GM23338 (cell line): ENCODE data around the gene GPR25. TPM values are rescaled to one million over a fixed set of nuclear protein-coding genes. Genes with fewer than 3 reads are reported as not detected.

ENCODE experiments used
- ATAC-seq: fragments of 200-7000 bp; cut with Tn5 transposase; 3 replicates; pipeline ENCODE4 v1.9.1; 2020
- DNase-seq: peaks from one replicate; pipeline ENCODE4 v3.0.0-alpha.2; 2015; ENCODE audit warnings: low spot score
- H2AFZ ChIP-seq: fragments of 200-600 bp; sonication (generic); 2 replicates; pipeline ENCODE4 v1.8.0; 2016; ENCODE audit warnings: antibody characterized with exemption, mild to moderate bottlenecking, moderate library complexity
- H3F3A ChIP-seq: fragments of 200-600 bp; sonication (generic); replicated peaks from 2 replicates; pipeline ENCODE4 v1.8.0; 2017; ENCODE audit warnings: antibody characterized with exemption, mixed run types, low read depth
- H3K27ac ChIP-seq: fragments of 200-600 bp; sonication (generic); 2 replicates; pipeline ENCODE4 v1.6.1; 2016; ENCODE audit warnings: low read depth
- H3K27me3 ChIP-seq: fragments of 200-600 bp; sonication (generic); 2 replicates; pipeline ENCODE4 v1.8.0; 2016; ENCODE audit warnings: mild to moderate bottlenecking, mixed run types, moderate library complexity; ENCODE audit not compliant: insufficient read depth
- H3K36me3 ChIP-seq: fragments of 200-600 bp; sonication (generic); 2 replicates; pipeline ENCODE4 v1.8.0; 2016; ENCODE audit warnings: mild to moderate bottlenecking; ENCODE audit not compliant: insufficient read depth
- H3K4me1 ChIP-seq: fragments of 200-600 bp; sonication (generic); 2 replicates; pipeline ENCODE4 v1.8.0; 2016; ENCODE audit warnings: mild to moderate bottlenecking, moderate library complexity; ENCODE audit not compliant: insufficient read depth
- H3K4me2 ChIP-seq: fragments of 200-600 bp; sonication (generic); 2 replicates; pipeline ENCODE4 v1.7.1; 2017; ENCODE audit warnings: mixed run types
- H3K4me3 ChIP-seq: fragments of 200-600 bp; sonication (generic); 2 replicates; pipeline ENCODE4 v1.6.1; 2016; ENCODE audit warnings: mixed run types
- H3K79me2 ChIP-seq: fragments of 200-600 bp; sonication (generic); replicated peaks from 2 replicates; pipeline ENCODE4 v1.8.0; 2017; ENCODE audit warnings: mild to moderate bottlenecking; ENCODE audit not compliant: insufficient read depth
- H3K9me2 ChIP-seq: fragments of 200-600 bp; sonication (generic); 2 replicates; pipeline ENCODE4 v1.8.0; 2017; ENCODE audit not compliant: insufficient read depth
- H4K20me1 ChIP-seq: fragments of 200-600 bp; sonication (generic); replicated peaks from 2 replicates; pipeline ENCODE4 v1.8.0; 2017; ENCODE audit warnings: mild to moderate bottlenecking; ENCODE audit not compliant: insufficient read depth
- H3K27ac Mint-ChIP-seq: 2 replicates; pipeline ENCODE4 v1.8.0; 2020; ENCODE audit warnings: inconsistent platforms, mild to moderate bottlenecking, moderate library complexity, mixed read lengths
- H3K27me3 Mint-ChIP-seq: 3 replicates; pipeline ENCODE4 v1.8.0; 2022; ENCODE audit warnings: low read depth, mild to moderate bottlenecking, moderate library complexity, mixed read lengths, inconsistent platforms; ENCODE audit not compliant: insufficient read depth, poor library complexity
- H3K36me3 Mint-ChIP-seq: 3 replicates; pipeline ENCODE4 v1.8.0; 2021; ENCODE audit warnings: low read depth, mild to moderate bottlenecking, inconsistent platforms, moderate library complexity, mixed read lengths
- H3K4me1 Mint-ChIP-seq: 3 replicates; pipeline ENCODE4 v1.8.0; 2020; ENCODE audit warnings: mild to moderate bottlenecking, inconsistent platforms, mixed read lengths
- H3K4me3 Mint-ChIP-seq: 3 replicates; pipeline ENCODE4 v1.8.0; 2021; ENCODE audit warnings: moderate library complexity, mild to moderate bottlenecking, inconsistent platforms, mixed read lengths
- H3K9me3 Mint-ChIP-seq: 3 replicates; pipeline ENCODE4 v1.8.0; 2020; ENCODE audit warnings: moderate library complexity, mild to moderate bottlenecking, inconsistent platforms, mixed read lengths
- CREB1 ChIP-seq: fragments of 250-450 bp; sonication (Bioruptor Pico); IDR thresholded peaks from 2 replicates; pipeline ENCODE4 v1.5.0; 2020; ENCODE audit warnings: low read depth, mild to moderate bottlenecking, moderate library complexity
- EZH2 ChIP-seq: fragments of 200-600 bp; sonication (generic); IDR thresholded peaks from one replicate; pipeline ENCODE4 v1.8.0; 2017; ENCODE audit warnings: antibody characterized with exemption, mild to moderate bottlenecking, low read depth; ENCODE audit not compliant: unreplicated experiment
- EZH2phosphoT487 ChIP-seq: fragments of 200-600 bp; sonication (generic); IDR thresholded peaks from one replicate; pipeline ENCODE4 v1.8.1; 2018; ENCODE audit warnings: antibody characterized with exemption; ENCODE audit not compliant: unreplicated experiment
- JUNB ChIP-seq: IDR thresholded peaks from one replicate; pipeline ENCODE4 v1.6.1; 2016; ENCODE audit warnings: antibody characterized with exemption; ENCODE audit not compliant: unreplicated experiment
- NANOG ChIP-seq: IDR thresholded peaks from 2 replicates; pipeline ENCODE4 v1.6.1; 2016; ENCODE audit warnings: antibody characterized with exemption, borderline replicate concordance
- POLR2AphosphoS5 ChIP-seq: IDR thresholded peaks from 2 replicates; pipeline ENCODE4 v1.6.1; 2016; ENCODE audit warnings: antibody characterized with exemption, low read depth
- STAT1 ChIP-seq: IDR thresholded peaks from one replicate; pipeline ENCODE4 v1.6.1; 2016; ENCODE audit warnings: antibody characterized with exemption; ENCODE audit not compliant: unreplicated experiment
- ZNF114 ChIP-seq: fragments of 250-450 bp; sonication (Bioruptor Pico); IDR thresholded peaks from 2 replicates; pipeline ENCODE4 v1.5.0; 2020; ENCODE audit warnings: mild to moderate bottlenecking, moderate library complexity
- ZNF331 ChIP-seq: fragments of 250-450 bp; sonication (Bioruptor Pico); IDR thresholded peaks from 2 replicates; pipeline ENCODE4 v1.5.0; 2020; ENCODE audit warnings: low read depth, mild to moderate bottlenecking, moderate library complexity
- polyA plus RNA-seq: library from polyadenylated mRNA; unstranded; fragments of >200 nt; fragmentation: Nextera tagmentation; extraction: Ambion mirVana; gene quantifications from 2 replicates; pipeline ENCODE4 v1.2.1, GENCODE V29; 2016
- total RNA-seq: library from RNA; depleted of rRNA; stranded (reverse); fragments of >200 nt; shearing (Covaris generic); gene quantifications from 2 replicates; pipeline ENCODE4 v1.2.3, GENCODE V29; 2014
- TF ChIP-seq, protein P1 (sequence below): IDR thresholded peaks from one replicate; pipeline ENCODE4 v1.6.1; 2018; ENCODE audit warnings: antibody characterized with exemption; ENCODE audit not compliant: unreplicated experiment
- TF ChIP-seq, protein P2 (sequence below): IDR thresholded peaks from 2 replicates; pipeline ENCODE4 v1.6.1; 2016; ENCODE audit warnings: antibody characterized with exemption
- TF ChIP-seq, protein P3 (sequence below), 2 experiments: fragments of 200-600 bp in 1 of 2; sonication (generic) in 1 of 2; conservative IDR thresholded peaks; 2 replicates each; pipeline versions ENCODE4 v1.5.1 to v1.6.1; 2016 to 2017; ENCODE audit warnings: antibody characterized with exemption in 2 of 2, low read depth in 2 of 2, mild to moderate bottlenecking in 2 of 2, moderate library complexity in 1 of 2
- TF ChIP-seq, protein P4 (sequence below): fragments of 250-450 bp; sonication (Bioruptor Pico); IDR thresholded peaks from 2 replicates; pipeline ENCODE4 v1.5.0; 2020; ENCODE audit warnings: mild to moderate bottlenecking, moderate library complexity

The GPR25 gene
- total and polyA plus RNA-seq, 2 experiments from 2014 or later: not detected

DNA sequence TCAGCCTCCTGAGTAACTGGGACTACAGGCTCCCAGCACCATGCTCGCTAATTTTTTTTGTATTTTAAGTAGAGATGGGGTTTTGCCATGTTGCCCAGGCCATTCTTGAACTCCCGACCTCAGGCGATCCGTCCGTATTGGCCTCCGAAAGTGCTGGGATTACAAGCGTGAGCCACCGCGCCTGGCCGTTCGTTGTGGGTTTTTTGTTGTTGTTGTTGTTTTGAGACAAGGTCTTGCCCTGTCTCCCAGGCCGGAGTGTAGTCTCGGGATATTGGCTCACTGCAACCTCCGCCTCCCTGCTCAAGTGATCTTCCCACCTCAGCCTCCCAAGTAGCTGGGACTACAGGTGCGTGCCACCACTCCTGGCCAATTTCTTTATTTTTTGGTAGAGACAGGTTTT is 17.2 kb downstream of the GPR25 start:
- Histone ChIP-seq H3K4me3 (no peak overlapping the region), H3K4me2 (0 out of 2 replicates have a peak overlapping the region, but pooled peaks have one; percentile 95), H3K27me3 (no peaks in the 10 kb centered on the region), H4K20me1 (no peaks in the 10 kb centered on the region; the same call in 1 of the 2 replicates), H3F3A (0 out of 2 replicates have a peak, but pooled peaks cover 9% of the 10 kb centered on the region), H3K79me2 (peaks cover 31% of the 10 kb centered on the region), H3K36me3 (no peaks in the 10 kb centered on the region), H2AFZ (no peak overlapping the region), H3K27ac (no peak overlapping the region), H3K9me2 (no peaks in the 10 kb centered on the region), H3K4me1 (peaks cover 54% of the 10 kb centered on the region)
- DNase-seq: no peak
- no peak for ATAC-seq
- H3K4me1 Mint-ChIP-seq: peaks cover 60% of the 10 kb centered on the region
- no peak overlapping the region for H3K27ac Mint-ChIP-seq
- peak overlapping the region; percentile 85; the same call in 2 of the 3 replicates for H3K4me3 Mint-ChIP-seq
- peaks cover 36% of the 10 kb centered on the region for H3K27me3 Mint-ChIP-seq
- TF ChIP-seq EZH2 (no peak), EZH2phosphoT487 (no peak), ZNF331 (CRISPR knock-in tag) (no peak), CREB1 (CRISPR knock-in tag) (no peak), JUNB (no peak), POLR2AphosphoS5 (no peak), STAT1 (no peak), ZNF114 (no peak), NANOG (no peak)
- TF ChIP-seq, protein P1, sequence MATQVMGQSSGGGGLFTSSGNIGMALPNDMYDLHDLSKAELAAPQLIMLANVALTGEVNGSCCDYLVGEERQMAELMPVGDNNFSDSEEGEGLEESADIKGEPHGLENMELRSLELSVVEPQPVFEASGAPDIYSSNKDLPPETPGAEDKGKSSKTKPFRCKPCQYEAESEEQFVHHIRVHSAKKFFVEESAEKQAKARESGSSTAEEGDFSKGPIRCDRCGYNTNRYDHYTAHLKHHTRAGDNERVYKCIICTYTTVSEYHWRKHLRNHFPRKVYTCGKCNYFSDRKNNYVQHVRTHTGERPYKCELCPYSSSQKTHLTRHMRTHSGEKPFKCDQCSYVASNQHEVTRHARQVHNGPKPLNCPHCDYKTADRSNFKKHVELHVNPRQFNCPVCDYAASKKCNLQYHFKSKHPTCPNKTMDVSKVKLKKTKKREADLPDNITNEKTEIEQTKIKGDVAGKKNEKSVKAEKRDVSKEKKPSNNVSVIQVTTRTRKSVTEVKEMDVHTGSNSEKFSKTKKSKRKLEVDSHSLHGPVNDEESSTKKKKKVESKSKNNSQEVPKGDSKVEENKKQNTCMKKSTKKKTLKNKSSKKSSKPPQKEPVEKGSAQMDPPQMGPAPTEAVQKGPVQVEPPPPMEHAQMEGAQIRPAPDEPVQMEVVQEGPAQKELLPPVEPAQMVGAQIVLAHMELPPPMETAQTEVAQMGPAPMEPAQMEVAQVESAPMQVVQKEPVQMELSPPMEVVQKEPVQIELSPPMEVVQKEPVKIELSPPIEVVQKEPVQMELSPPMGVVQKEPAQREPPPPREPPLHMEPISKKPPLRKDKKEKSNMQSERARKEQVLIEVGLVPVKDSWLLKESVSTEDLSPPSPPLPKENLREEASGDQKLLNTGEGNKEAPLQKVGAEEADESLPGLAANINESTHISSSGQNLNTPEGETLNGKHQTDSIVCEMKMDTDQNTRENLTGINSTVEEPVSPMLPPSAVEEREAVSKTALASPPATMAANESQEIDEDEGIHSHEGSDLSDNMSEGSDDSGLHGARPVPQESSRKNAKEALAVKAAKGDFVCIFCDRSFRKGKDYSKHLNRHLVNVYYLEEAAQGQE: no peak
- TF ChIP-seq, protein P2, sequence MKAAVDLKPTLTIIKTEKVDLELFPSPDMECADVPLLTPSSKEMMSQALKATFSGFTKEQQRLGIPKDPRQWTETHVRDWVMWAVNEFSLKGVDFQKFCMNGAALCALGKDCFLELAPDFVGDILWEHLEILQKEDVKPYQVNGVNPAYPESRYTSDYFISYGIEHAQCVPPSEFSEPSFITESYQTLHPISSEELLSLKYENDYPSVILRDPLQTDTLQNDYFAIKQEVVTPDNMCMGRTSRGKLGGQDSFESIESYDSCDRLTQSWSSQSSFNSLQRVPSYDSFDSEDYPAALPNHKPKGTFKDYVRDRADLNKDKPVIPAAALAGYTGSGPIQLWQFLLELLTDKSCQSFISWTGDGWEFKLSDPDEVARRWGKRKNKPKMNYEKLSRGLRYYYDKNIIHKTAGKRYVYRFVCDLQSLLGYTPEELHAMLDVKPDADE: no peak
- TF ChIP-seq, protein P3, sequence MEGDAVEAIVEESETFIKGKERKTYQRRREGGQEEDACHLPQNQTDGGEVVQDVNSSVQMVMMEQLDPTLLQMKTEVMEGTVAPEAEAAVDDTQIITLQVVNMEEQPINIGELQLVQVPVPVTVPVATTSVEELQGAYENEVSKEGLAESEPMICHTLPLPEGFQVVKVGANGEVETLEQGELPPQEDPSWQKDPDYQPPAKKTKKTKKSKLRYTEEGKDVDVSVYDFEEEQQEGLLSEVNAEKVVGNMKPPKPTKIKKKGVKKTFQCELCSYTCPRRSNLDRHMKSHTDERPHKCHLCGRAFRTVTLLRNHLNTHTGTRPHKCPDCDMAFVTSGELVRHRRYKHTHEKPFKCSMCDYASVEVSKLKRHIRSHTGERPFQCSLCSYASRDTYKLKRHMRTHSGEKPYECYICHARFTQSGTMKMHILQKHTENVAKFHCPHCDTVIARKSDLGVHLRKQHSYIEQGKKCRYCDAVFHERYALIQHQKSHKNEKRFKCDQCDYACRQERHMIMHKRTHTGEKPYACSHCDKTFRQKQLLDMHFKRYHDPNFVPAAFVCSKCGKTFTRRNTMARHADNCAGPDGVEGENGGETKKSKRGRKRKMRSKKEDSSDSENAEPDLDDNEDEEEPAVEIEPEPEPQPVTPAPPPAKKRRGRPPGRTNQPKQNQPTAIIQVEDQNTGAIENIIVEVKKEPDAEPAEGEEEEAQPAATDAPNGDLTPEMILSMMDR (conservative IDR thresholded peaks at IDR 0.05; ENCODE audit: low read depth in 2 of 2): no peak
- TF ChIP-seq, protein P4, sequence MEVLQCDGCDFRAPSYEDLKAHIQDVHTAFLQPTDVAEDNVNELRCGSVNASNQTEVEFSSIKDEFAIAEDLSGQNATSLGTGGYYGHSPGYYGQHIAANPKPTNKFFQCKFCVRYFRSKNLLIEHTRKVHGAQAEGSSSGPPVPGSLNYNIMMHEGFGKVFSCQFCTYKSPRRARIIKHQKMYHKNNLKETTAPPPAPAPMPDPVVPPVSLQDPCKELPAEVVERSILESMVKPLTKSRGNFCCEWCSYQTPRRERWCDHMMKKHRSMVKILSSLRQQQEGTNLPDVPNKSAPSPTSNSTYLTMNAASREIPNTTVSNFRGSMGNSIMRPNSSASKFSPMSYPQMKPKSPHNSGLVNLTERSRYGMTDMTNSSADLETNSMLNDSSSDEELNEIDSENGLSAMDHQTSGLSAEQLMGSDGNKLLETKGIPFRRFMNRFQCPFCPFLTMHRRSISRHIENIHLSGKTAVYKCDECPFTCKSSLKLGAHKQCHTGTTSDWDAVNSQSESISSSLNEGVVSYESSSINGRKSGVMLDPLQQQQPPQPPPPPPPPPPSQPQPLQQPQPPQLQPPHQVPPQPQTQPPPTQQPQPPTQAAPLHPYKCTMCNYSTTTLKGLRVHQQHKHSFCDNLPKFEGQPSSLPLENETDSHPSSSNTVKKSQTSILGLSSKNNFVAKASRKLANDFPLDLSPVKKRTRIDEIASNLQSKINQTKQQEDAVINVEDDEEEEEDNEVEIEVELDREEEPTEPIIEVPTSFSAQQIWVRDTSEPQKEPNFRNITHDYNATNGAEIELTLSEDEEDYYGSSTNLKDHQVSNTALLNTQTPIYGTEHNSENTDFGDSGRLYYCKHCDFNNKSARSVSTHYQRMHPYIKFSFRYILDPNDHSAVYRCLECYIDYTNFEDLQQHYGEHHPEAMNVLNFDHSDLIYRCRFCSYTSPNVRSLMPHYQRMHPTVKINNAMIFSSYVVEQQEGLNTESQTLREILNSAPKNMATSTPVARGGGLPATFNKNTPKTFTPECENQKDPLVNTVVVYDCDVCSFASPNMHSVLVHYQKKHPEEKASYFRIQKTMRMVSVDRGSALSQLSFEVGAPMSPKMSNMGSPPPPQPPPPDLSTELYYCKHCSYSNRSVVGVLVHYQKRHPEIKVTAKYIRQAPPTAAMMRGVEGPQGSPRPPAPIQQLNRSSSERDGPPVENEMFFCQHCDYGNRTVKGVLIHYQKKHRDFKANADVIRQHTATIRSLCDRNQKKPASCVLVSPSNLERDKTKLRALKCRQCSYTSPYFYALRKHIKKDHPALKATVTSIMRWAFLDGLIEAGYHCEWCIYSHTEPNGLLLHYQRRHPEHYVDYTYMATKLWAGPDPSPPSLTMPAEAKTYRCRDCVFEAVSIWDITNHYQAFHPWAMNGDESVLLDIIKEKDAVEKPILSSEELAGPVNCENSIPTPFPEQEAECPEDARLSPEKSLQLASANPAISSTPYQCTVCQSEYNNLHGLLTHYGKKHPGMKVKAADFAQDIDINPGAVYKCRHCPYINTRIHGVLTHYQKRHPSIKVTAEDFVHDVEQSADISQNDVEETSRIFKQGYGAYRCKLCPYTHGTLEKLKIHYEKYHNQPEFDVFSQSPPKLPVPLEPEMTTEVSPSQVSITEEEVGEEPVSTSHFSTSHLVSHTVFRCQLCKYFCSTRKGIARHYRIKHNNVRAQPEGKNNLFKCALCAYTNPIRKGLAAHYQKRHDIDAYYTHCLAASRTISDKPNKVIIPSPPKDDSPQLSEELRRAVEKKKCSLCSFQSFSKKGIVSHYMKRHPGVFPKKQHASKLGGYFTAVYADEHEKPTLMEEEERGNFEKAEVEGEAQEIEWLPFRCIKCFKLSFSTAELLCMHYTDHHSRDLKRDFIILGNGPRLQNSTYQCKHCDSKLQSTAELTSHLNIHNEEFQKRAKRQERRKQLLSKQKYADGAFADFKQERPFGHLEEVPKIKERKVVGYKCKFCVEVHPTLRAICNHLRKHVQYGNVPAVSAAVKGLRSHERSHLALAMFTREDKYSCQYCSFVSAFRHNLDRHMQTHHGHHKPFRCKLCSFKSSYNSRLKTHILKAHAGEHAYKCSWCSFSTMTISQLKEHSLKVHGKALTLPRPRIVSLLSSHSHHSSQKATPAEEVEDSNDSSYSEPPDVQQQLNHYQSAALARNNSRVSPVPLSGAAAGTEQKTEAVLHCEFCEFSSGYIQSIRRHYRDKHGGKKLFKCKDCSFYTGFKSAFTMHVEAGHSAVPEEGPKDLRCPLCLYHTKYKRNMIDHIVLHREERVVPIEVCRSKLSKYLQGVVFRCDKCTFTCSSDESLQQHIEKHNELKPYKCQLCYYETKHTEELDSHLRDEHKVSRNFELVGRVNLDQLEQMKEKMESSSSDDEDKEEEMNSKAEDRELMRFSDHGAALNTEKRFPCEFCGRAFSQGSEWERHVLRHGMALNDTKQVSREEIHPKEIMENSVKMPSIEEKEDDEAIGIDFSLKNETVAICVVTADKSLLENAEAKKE: no peak
- H3K36me3 Mint-ChIP-seq: peaks cover 4% of the 10 kb centered on the region; the same call in 1 of the 3 replicates
- no peaks in the 10 kb centered on the region; the same call in 2 of the 3 replicates for H3K9me3 Mint-ChIP-seq
